DMS153 (cell line): Measurements from ENCODE around the gene CDPF1.
"Not testable (repeated sequence)": the region's sequence is repeated elsewhere in the genome, so short reads cannot be mapped to it uniquely, and the experiment has no call there.

Source experiments
- DNase-seq: peaks from one replicate; lab custom pipeline; 2025; lab: John Stamatoyannopoulos, UW

CDPF1 gene

GRCh38 chr22:46224898-46225290 is 25.2 kb downstream of the CDPF1 start:
- DNase-seq, result no peak

GRCh38 chr22:46224044-46224897 is 25.8 kb downstream of the CDPF1 start:
- DNase-seq, result no peak

GRCh38 chr22:46220921-46221320 is 29.2 kb downstream of the CDPF1 start:
- DNase-seq, result no peak

GRCh38 chr22:46219636-46220035 is 30.5 kb downstream of the CDPF1 start:
- DNase-seq, result no peak

- DNase-seq, result no peak
Measured at GRCh38 chr22:46214616-46215015, 35.5 kb downstream of the CDPF1 start.

GRCh38 chr22:46214149-46214548 is 35.9 kb downstream of the CDPF1 start:
- DNase-seq, result no peak

- no peak for DNase-seq
Measured at GRCh38 chr22:46213052-46213451, 37.0 kb downstream of the CDPF1 start.

GRCh38 chr22:46212195-46212594 is 37.9 kb downstream of the CDPF1 start:
- no peak for DNase-seq

- DNase-seq, result no peak
Measured at GRCh38 chr22:46209262-46209661, 40.8 kb downstream of the CDPF1 start.

- DNase-seq, result no peak
Measured at GRCh38 chr22:46203601-46203980, 46.5 kb downstream of the CDPF1 start.

- DNase-seq, result no peak
Measured at GRCh38 chr22:46202897-46203600, 47.0 kb downstream of the CDPF1 start.

- DNase-seq, result no peak
Measured at GRCh38 chr22:46201059-46201757, 48.9 kb downstream of the CDPF1 start.

GRCh38 chr22:46198806-46199205 is 51.3 kb downstream of the CDPF1 start:
- not testable (repeated sequence) for DNase-seq

GRCh38 chr22:46198274-46198673 is 51.8 kb downstream of the CDPF1 start:
- no peak for DNase-seq

GRCh38 chr22:46196278-46196677 is 53.8 kb downstream of the CDPF1 start:
- DNase-seq, result no peak

GRCh38 chr22:46195487-46196165 is 54.5 kb downstream of the CDPF1 start:
- DNase-seq, result no peak
